ENCODE measurements around the gene MYH15.
A peak's percentile ranks its signal among the peaks of the same experiment; 100 is the strongest.

MYH15 gene

DNA sequence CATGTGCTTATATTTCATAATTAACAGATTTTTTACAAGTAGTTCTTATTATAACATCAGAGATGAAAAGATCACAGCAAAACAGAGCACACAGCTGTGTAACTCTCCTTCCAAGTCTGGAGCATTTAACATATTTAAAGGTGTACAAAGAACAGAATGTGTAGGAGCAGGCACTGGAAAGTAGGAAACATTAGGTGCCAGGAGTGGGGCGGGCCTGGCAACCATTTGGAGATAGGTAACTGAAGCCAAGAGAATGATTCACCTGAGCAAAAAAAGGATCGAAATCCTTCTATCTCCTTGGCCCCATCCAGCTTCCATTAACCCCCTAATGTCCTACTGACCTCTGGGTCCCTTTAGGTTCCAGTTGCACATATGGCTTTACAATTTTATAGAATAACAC lies 2.3 kb upstream of the MYH15 start:
- in situ Hi-C loops (cut with HindIII; ENCODE audit: low pct_ligation_motif_present, low pct_unique_long_range_greater_than_20kb, low sequenced_read_pairs) = no loop called here
- DNase-seq = no peak

DNA sequence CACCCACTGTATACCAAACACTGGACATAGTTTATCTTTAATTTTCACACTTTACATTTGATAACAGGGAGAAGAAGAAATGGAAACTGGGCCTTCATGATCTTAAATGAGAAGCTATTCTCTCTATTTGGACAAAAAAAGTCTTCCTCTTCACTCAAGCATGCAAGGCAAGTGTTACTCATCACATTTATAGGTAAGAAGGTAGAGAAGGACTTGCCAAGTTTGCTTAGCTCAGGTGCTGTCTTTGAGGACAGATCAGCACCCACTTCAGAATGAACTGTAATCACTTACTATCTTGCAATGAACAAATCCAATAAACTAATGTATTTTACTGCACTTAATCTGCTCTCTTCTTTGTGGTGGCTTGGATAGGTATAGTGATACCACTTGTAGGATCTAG lies 1.1 kb upstream of the MYH15 start:
- in situ Hi-C loops (cut with HindIII; ENCODE audit: low pct_ligation_motif_present, low pct_unique_long_range_greater_than_20kb, low sequenced_read_pairs) = no loop called here
- DNase-seq = no peak

DNA sequence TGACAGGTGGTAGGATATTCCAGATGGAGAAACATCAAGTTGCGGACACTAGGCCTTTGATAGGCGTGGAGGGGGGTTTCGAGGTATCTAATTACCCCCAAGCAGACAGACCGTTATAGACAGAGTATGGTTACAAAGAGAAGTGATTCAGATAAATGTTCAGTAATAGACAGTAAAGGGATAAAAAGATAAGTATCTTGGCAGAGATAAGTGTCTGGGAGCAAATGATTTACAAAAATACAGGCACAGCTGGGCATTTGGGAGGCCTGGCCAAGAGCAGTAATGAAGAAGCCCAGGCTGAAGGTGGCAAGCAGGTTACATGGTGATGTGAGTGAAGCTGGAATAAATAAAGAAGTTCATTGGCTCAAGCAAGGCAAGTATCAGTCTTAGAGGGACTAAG lies 659 bp upstream of the MYH15 start:
- DNase-seq = no peak
- in situ Hi-C loops (cut with HindIII; ENCODE audit: low pct_ligation_motif_present, low pct_unique_long_range_greater_than_20kb, low sequenced_read_pairs) = no loop called here

DNA sequence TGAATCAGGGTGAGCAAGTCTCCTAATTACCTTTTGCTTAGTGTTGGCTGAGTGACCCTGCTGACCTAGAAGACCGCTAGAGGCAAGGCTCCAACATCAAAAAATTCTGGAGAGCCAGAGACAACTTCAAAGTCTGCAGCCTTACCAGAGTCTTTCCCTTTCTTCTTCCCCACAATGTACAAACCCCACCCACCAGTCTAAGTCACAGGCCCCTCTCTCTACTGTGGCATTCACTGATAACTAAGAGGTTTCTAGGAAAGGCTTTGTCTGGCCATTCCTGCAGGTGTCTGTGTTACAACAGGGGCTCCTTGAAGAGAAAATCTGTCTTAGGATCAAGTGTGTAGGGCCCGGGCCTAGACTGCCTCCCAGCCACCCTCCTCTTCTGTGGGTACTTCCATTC lies 525 bp downstream of the MYH15 start:
- DNase-seq = no peak
- in situ Hi-C loops (cut with HindIII; ENCODE audit: low pct_ligation_motif_present, low pct_unique_long_range_greater_than_20kb, low sequenced_read_pairs) = no loop called here

DNA sequence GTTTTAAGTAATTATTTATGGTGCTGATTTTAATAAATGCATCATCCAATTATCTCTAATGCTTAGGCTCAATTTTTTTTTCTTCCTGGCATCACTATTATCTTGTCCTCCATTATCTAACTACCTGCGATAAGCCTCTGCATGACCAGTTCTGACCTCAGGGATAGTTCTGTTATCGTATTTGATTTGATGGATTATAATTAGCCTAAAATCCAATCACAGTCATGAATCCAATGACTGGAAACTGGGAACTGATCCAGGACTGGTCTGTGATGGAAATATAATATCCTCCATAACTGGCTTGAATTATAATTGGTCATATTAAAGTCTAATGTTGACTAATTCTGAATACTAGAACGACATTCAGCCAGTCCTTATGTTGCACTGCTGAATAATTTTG lies 1.1 kb downstream of the MYH15 start:
- in situ Hi-C loops (cut with HindIII; ENCODE audit: low pct_ligation_motif_present, low pct_unique_long_range_greater_than_20kb, low sequenced_read_pairs) = no loop called here

DNA sequence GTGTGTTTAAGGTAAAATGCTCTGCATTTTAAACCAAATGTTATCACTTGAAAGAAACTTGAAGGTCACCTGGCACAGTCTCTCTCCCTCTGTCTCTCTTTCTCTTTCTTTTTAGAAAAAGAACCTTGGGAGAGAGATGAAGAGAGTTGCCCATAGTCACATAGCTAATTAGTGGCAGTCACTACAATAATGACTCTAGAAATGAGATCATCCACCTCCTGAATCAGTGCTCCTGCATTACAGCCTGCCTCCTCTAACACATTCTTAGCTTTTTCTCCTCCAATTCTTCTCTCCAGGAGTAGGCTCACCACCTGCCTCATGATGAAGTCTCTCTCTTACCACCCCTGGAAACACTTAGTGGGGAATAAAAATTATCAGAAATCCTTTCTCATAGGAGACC lies 2.5 kb downstream of the MYH15 start:
- in situ Hi-C loops (cut with HindIII; ENCODE audit: low pct_ligation_motif_present, low pct_unique_long_range_greater_than_20kb, low sequenced_read_pairs) = no loop called here
- DNase-seq = no peak

More for the DNA sequence above, 1.1 kb downstream of the MYH15 start:
- no peak for DNase-seq

DNA sequence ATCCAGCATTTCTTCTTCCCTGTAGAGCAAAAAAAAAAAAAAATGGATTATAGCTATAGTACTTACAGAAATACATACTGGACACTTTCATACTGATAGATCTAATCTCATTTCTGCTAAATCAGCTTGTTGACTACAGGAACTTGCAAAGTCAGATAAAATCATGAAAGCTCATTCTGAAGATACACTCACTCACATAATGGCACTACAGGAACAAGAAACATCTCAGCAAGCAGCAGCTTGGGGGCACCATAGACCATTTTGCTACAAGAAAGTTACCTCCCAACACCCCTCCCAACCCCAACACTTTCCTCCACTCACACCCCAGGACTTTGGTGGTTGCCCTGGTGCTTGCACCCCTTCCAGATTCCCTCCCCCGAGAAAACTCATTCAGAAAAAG lies 4.6 kb downstream of the MYH15 start:
- no peak for DNase-seq
- in situ Hi-C loops (cut with HindIII; ENCODE audit: low pct_ligation_motif_present, low pct_unique_long_range_greater_than_20kb, low sequenced_read_pairs) = no loop called here

DNA sequence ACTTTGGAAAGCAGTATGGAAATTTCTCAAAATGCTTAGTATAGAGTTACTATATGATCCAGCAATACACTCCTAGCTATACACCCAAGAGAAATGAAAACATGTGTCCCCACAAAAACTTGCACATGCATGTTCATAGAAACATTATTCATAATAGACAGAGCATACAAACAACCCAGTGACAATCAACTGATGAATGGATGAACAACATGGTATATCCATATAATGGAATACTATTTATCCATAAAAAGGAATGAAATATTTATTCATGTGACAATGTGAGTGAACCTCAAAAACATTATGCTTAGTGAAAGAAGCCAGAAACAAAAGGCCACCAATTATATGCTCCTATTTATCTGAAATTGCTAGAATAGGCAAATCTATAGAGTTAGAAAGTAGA lies 6.7 kb downstream of the MYH15 start:
- no peak for DNase-seq
- in situ Hi-C loops (cut with HindIII; ENCODE audit: low pct_ligation_motif_present, low pct_unique_long_range_greater_than_20kb, low sequenced_read_pairs) = no loop called here

DNA sequence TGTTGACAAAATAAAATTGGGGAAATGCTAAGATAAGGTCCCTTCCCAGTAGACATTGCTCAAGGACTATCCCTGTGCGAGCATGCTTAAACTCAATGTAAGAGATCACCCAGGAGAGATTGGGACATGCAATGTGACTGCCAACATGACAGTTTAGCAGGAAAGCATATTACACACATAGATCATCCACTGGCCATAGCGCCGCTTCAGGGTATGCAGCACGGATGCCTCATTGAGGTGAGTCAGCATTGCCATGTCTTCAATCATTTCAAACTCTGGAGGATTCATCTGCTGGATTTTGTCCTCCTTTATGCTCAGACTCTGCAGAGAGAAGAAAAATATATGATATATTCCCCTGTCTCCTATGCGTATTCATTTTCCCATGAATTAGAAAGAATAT lies 8.9 kb downstream of the MYH15 start:
- DNase-seq = no peak
- in situ Hi-C loops (cut with HindIII; ENCODE audit: low pct_ligation_motif_present, low pct_unique_long_range_greater_than_20kb, low sequenced_read_pairs) = no loop called here

DNA sequence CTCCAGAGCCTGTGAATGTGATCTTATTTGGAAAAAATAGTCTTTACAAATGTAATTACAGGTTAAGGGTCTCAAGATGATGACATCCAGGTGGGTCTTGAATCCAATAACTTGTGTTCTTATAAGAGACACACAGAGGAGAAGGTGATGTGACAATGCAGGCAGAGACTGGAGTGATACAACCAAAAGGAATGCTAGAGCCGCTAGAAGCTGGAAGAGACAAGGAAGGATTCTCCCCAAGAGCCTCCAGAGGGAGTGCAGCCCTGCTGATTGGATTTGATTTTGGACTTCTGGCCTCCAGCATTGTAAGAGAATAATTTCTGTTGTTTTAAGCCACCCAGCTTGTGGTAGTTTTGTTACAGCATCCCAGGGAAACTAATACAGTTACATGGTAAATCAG lies 9.7 kb downstream of the MYH15 start:
- no peak for DNase-seq
- in situ Hi-C loops (cut with HindIII; ENCODE audit: low pct_ligation_motif_present, low pct_unique_long_range_greater_than_20kb, low sequenced_read_pairs) = no loop called here

DNA sequence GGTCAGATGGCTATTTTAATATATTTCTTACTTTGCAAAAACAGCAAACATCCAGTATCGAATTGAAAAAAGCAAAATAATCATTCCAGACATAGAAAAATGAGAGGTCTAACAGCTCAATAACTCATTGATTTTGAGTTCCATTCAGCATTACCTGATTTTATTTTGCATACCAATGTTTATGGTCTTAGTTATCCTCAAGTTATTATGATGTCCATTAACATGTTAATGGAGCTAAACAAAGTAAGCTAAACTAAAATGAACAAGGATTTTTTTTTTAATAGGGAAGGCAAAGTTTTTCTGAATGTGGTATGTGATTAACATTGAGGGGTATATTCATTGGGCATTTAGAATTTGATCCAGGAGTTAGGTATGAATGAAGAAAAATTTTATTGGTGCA lies 13.1 kb downstream of the MYH15 start:
- in situ Hi-C loops (cut with HindIII; ENCODE audit: low pct_ligation_motif_present, low pct_unique_long_range_greater_than_20kb, low sequenced_read_pairs) = no loop called here

DNA sequence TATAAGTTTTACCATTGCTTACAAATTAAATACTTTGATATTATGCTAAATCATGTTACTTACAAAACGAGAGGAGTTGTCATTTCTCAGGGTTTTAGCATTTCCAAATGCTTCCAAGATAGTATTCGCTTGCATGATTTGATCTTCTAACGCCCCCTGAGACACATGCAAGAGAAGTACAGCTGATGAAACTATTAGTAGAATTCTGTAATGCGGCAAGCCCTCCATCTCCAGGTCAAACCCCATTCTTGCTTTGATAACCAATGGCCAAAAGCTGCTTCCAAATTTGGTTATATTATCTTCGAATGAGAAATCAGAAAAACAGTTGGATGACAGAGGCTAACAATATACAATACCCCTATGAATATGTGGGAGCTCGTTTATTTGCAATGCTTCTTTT lies 14.7 kb downstream of the MYH15 start:
- in situ Hi-C loops (cut with HindIII; ENCODE audit: low pct_ligation_motif_present, low pct_unique_long_range_greater_than_20kb, low sequenced_read_pairs) = no loop called here
- no peak for DNase-seq

More for the DNA sequence above, 13.1 kb downstream of the MYH15 start:
- DNase-seq = no peak

DNA sequence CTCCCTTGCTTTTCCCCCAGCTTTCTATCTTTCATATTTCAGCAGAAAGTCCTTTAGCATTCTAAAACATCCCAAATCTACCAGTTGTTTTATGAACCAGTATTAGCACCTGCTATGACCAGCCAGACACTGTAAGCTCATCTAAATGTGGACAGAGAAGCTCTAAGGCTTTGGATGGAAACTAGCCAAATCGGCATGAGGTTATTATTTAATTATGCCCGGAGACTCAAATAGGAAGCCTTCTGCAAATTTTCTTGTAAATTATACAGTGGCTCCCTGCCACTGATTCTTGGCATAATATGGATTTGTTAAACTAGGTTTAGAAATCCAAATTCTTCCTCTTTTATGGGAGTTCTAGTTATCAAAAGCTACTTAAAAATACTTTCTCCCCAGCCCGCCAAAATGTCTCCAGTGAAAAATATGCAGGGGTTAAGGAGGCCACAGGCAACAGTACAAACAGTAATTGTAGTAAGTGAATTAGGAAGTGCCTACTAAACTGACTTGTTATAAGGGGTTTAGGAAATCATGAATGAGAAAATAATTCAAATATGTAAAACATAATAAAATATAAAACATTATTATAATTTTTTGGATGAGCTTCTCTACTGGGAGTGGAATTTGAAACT lies 15.4 kb downstream of the MYH15 start:
- in situ Hi-C loops (cut with HindIII; ENCODE audit: low pct_ligation_motif_present, low pct_unique_long_range_greater_than_20kb, low sequenced_read_pairs) = no loop called here
- DNase-seq = no peak

DNA sequence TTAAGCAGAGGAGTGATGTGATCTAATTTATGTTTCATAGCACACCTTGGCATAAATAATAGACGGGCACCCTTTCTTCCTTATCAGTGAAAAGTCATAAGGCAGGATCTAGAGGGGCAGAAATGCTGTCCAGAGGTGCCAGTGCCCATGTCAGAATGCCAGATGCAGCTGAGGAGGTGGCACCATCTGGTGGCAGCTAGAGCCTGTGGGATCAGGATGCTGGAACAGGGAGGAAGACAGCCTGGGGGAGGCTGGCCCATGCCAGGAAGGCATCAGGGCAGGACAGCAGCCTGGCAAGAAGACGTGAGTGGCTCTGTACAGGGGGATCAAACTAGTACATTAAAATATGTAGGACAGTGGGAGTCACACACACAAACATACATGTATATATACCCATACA lies 16.5 kb downstream of the MYH15 start:
- in situ Hi-C loops (cut with HindIII; ENCODE audit: low pct_ligation_motif_present, low pct_unique_long_range_greater_than_20kb, low sequenced_read_pairs) = no loop called here
- DNase-seq = peak; percentile 39

DNA sequence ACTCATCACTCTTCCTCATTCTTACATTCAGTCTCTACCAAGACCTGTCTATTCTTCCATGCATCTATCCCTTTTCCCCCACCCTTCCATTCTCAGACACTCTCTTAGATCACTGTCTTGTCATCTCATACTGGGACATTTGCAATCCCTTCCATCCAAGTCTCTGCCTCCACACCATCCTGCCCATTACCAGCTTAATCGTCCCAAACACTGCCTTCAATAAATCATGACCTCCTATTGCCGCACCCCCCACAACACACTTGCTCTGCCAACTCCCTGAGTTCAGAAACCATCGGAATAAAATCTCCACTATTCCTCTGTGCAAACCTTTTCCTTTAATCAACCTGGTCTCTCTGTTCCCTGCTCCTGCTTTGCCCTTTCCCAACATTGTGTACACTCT lies 18.9 kb downstream of the MYH15 start:
- in situ Hi-C loops (cut with HindIII; ENCODE audit: low pct_ligation_motif_present, low pct_unique_long_range_greater_than_20kb, low sequenced_read_pairs) = no loop called here
- no peak for DNase-seq

DNA sequence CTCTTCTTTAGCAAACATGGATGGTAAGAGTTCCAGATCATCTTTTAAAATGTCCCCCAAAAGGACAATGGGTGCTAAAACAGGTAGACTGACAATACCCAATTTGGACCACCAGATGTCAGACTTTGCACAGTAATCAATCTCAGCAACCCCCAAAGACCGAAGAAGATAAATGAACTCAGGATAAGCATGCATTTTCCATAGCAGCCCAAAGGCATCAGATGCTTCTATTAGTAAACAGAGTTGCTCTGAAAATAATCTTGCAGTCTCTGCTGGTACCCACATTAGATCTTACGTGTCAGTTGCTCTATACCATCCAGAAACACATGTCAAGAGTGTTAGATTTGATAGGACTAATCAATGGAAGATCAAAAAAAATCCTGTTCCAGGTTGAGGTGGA lies 20.6 kb downstream of the MYH15 start:
- in situ Hi-C loops (cut with HindIII; ENCODE audit: low pct_ligation_motif_present, low pct_unique_long_range_greater_than_20kb, low sequenced_read_pairs) = no loop called here
- DNase-seq = peak; percentile 48

DNA sequence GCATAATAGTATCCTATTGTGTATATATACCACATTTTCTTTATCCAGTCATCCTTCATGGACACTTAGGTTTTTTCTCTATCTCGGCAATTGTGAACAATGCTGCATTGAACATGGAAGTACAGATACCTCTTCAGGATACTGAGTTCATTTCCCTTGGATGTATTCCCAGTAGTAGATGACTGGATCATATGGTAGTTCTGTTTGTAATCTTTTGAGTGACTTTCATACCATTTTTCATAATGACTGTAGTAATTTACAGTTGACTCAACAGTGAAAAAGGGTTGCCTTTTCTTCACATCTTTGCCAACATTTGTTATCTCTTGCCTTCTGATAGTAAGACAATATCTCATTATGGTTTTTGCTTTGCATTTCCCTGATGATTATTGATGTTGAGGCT lies 21.8 kb downstream of the MYH15 start:
- DNase-seq = no peak
- in situ Hi-C loops (cut with HindIII; ENCODE audit: low pct_ligation_motif_present, low pct_unique_long_range_greater_than_20kb, low sequenced_read_pairs) = no loop called here

DNA sequence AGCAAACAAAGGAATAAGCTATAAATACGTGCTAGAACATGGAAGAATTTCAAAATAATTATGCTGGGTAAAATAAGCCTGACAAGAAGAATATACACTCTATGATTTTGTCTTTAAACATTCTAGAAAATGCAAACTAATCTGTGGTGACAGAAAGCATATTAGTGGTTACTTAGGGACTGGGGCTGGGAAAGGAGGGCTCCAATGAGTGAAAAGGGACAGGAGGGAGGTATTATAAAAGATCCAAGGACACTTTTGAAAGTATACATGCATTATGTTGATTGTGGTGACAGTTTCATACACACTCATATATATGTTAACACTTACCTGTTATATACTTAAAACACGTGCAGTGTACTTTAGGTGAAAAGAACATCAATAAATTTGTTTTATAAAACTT lies 23.0 kb downstream of the MYH15 start:
- in situ Hi-C loops (cut with HindIII; ENCODE audit: low pct_ligation_motif_present, low pct_unique_long_range_greater_than_20kb, low sequenced_read_pairs) = no loop called here
- no peak for DNase-seq

DNA sequence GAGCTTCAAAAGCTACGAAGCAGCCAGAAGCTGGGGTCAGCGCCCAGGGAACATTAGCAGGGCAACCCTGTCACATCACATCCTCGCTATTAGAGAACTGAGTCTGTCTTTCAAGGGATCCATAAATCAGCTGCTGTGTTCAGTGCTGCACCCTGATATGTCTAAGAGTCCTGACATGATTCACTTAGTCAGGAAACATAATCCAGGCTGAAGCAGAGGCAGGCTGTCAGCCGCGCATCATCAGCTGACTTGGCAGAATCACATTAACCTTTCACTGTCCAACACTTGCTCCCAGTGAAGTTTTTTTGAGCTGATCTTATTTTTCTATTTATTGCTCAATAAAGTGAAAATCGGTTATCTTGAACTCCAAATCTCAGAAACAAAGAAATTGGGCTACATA lies 23.5 kb downstream of the MYH15 start:
- DNase-seq = peak; percentile 24
- in situ Hi-C loops (cut with HindIII; ENCODE audit: low pct_ligation_motif_present, low pct_unique_long_range_greater_than_20kb, low sequenced_read_pairs) = no loop called here

DNA sequence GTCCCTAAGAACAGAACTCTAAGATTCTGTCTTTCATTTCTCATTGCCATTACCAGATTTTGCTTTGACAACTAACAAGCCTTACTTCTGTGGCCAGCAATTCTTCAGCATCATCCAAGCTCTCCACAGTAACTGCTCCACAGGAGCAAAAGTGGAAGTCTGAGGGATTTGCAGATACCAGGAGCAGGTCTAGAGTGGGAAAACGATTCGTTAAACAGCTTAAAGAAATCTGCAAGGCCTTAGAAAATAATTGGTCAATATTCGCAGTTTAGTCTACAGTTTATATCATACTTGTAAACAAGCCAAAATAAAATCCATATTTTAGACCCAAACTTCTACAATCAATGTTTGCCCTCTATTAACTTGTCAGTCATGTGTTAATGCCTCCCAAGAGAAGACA lies 24.1 kb downstream of the MYH15 start:
- DNase-seq = no peak
- in situ Hi-C loops (cut with HindIII; ENCODE audit: low pct_ligation_motif_present, low pct_unique_long_range_greater_than_20kb, low sequenced_read_pairs) = no loop called here

DNA sequence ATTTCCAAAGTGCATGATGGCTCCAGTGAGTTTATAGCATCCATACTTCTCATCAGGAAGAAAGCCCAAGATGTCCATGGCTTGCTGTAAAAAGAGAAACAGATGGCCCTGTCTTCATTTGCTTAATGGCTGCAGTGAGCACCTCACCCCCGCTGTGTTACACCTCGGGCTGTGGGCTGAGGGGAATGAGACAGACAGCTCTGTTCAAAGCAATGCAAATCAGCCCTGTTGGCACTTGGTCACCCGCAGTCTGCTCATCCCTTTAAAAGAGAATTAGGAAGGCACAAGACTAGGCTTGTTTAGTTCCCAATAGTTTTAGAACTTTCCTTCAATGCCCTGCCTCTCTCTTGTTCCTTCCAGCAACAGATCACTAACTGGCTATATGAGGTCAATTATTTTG lies 25.2 kb downstream of the MYH15 start:
- no peak for DNase-seq

More for the DNA sequence above, 25.2 kb downstream of the MYH15 start:
- in situ Hi-C loops (cut with HindIII; ENCODE audit: low pct_ligation_motif_present, low pct_unique_long_range_greater_than_20kb, low sequenced_read_pairs) = no loop called here
